Dermis microvascular lymphatic vessel endothelial cell (primary cell): ENCODE data around the gene ASB2. TPM values are rescaled to one million over a fixed set of nuclear protein-coding genes. Genes with fewer than 3 reads are reported as not detected.
A peak's percentile ranks its signal among the peaks of the same experiment; 100 is the strongest.

ENCODE experiments used
- DNase-seq, 2 donors: peaks; one replicate each; pipeline versions ENCODE4 v3.0.0 to v3.0.0-alpha.2; 2010; ENCODE audit warnings: low read depth in 2 of 2
- total RNA-seq: library from RNA; depleted of rRNA; stranded (reverse); fragments of >200 nt; gene quantifications from 2 replicates; pipeline ENCODE4 v1.2.1, GENCODE V29; 2014

ASB2 gene
- total RNA-seq, 1 donor from 2014 or later: not detected

DNA sequence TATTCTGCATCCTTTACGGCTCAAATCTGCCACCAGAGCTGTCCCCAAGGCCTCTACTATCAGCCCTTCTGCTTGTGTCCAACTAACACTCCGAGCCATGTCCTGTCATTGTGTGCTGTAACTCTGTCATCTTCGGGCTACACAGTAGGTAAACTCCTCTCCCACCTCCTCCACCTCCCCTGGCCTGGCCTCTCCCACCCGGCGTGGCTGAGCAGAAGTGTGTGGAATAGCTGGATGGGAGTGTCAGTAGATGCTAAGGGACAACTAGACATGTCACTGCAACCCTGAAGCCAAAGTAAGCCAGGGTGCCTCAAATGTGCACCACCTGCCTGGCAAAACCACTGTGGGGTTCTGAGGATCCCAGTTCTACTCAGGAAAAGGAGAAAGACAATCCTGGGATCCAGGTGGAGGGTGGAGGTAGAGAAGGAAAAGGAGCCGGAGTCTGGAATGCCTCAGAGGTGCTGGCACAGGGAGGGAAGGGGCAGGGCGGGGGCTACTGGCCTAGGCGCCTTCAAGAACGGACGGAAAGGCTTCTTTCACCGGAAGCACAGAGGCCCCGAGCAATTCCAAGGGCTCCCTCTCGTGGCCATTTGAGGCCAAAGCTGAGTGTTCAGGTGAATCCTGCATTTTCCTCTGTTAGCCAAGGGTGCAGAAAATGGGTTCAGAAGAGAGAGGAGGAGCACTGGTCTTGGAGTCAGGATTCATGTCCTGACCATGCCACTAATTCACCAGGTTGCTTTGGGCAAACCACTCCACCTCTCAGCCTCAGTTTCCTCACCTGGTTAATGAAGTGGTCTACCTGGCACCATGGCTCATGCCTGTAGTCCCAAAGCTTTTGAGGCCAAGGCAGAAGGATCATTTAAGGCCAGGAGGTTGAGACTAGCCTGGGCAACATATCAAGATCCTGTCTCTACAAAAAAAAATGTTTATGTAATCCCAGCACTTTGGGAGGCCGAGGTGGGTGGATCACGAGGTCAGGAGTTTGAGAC, 69.7 kb downstream of the ASB2 start:
- peak; percentile 5 to 30 for DNase-seq

DNA sequence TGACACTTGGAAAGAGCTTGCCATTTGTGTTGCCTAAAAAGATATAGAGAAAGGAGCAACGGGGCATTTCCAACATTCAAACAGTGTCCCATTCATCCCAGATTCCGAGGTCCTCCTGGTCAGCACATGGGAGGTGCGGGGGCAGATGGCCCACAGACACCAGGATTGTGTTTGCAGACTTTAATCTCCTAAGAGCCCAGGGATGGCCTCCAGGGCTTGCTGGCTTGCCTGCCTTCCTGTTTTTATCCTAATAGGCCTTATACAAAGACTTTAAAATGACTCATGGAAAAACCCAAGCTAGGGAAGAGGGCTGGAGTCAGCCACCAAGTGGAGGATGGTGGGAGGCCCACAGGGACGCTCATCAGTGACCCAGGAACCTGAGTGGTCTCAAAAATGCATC, 70.7 kb downstream of the ASB2 start:
- peak in 1 of 2 donors; percentile 28 for DNase-seq

- no peak for DNase-seq
These were observed 72.8 kb downstream of the ASB2 start for GRCh38 chr14:93903342-93904184.

- no peak for DNase-seq
These were observed 73.6 kb downstream of the ASB2 start for GRCh38 chr14:93902619-93903307.

GRCh38 chr14:93901813-93902212, 74.6 kb downstream of the ASB2 start:
- DNase-seq: no peak

DNA sequence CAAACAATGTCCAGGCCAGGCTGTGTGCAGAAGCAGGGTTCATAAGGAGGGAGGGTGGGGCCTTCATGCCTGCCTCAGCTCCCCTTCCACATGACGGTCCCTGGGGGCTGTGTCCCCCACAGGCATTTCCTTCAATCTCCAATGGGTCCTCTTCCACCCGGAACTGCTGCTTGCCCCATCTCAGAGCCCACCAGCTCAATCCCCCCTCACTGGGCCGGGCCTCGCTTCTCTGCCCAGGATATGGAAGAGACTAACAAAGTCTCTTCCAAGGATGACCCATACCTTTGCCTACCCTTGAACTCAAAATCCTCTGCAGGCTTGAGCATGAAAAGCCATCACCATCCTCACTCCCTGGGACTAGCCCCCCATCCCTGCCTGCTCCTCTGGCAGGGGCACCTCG, 77.6 kb downstream of the ASB2 start:
- no peak for DNase-seq

- DNase-seq: no peak
These were observed 78.2 kb downstream of the ASB2 start for GRCh38 chr14:93898081-93898611.

GRCh38 chr14:93897476-93897845, 78.9 kb downstream of the ASB2 start:
- no peak for DNase-seq

GRCh38 chr14:93895023-93895604, 81.3 kb downstream of the ASB2 start:
- no peak for DNase-seq

DNA sequence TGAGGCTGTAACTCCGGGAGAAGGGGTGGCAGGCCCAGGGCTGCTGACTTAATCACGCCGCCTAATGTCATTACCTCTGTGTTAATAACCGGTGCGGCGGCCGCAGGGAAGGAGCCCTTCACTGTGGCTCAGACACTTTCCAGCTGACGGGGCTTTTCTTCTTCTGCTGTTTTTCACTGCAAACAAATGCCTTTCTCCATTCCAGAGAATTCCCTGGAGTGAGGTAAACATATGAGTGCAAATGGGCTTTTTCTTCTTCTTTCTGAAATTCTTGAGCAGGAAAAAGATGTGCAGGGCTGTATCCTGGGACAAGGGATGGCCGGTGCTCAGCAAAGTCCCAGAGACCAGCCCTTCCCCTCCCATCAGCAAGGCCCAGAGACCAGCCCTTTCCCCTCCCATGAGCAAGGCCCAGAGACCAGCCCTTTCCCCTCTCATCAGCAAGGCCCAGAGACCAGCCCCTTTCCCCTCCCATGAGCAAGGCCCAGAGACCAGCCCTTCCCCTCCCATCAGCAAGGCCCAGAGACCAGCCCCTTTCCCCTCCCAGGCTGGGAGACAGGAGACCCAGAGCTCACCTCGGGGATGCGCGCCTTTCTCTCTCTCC, 82.6 kb downstream of the ASB2 start:
- DNase-seq: no peak

DNA sequence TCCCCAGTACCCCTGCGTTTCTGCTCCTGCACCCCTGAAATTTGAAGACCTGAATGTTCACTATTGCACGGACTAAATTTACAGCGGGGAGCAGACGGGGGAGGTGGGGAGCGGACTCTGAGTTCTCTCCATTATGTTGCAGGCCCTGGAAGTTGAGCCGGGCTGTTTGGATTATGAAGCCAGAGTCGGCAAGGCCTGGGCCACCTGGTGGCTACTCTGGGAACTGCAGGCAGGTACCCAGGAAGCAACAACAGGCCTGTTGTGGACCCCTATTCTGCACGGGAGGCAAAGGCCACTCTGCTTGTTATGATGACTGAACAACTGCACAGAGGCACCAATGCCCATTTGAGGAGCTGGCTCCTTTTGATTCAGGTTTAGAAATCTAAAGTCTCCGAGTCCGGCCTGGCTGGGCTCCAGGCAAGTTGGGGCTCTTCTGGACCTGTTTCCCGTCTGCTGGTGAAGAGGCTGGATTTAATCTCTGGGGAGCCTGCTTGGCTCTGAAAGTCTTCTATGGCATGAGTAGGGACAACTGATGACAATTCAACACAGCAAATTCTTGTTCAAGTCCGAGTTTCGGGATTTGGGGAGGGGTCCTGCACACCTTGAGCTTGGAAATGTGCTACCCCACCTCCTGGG, 83.3 kb downstream of the ASB2 start:
- DNase-seq: peak; percentile 14 to 44

- DNase-seq: no peak
These were observed 83.9 kb downstream of the ASB2 start for GRCh38 chr14:93892505-93892839.

- DNase-seq: no peak
These were observed 84.4 kb downstream of the ASB2 start for GRCh38 chr14:93891756-93892504.

GRCh38 chr14:93889739-93890483, 86.5 kb downstream of the ASB2 start:
- DNase-seq: no peak

DNA sequence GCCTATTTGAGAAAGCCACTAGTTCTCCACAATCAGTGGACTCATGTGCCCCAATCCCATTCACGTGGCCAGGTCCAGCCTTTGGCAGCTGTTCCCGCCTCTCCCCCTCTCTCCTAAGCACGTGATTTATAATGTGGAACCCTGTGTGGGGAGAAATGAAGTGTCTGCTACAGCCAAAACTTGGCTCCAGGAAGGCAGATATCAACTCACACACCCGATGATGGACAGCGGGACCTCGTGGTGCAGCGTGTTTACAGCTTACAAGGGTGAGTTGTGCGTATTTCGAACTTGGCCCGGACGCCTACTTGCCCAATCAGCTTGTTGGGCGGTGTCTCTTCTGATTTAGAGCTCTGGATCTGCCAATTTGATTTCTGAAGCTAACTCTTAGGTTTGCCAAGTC, 87.4 kb downstream of the ASB2 start:
- DNase-seq: no peak

DNA sequence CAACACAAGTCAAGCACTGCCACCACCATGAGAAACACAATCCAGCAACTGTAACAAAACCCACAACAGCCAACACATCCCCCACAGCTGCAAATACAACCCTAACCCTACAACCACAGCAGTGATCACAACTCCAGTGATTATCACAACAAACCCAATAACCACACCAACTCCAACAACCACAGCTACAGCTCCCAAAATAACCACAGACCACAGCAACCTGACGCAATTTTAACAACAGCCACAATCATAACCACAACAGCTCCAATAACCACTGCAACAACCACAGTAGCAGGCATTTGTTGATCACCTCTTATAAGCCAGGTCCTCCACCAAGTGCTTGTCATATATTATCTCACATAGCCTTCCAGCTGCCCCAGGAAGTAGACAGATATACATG, 91.4 kb downstream of the ASB2 start:
- no peak for DNase-seq
